Activated CD8-positive, alpha-beta memory T cell treated with anti-CD3 and anti-CD28 coated beads for 36 hours (primary cell): ENCODE results near the gene C4B. TPM values are rescaled to one million over a fixed set of nuclear protein-coding genes. Genes with fewer than 3 reads are reported as not detected.
"Not testable (repeated sequence)": the region's sequence is repeated elsewhere in the genome, so short reads cannot be mapped to it uniquely, and the experiment has no call there.

Experiments used
- CTCF ChIA-PET: fragments of 350-600 bp; sonication (Branson Sonifier 250); formaldehyde crosslinking; loops from one replicate; lab custom pipeline; 2021; ENCODE audit warnings: antibody characterized with exemption; lab: Charles Lee
- POLR2A ChIA-PET: fragments of 350-600 bp; sonication (Branson Sonifier 250); formaldehyde crosslinking; loops from one replicate; lab custom pipeline; 2021; ENCODE audit warnings: antibody characterized with exemption; lab: Charles Lee
- total RNA-seq, 2 experiments: library from RNA; stranded (reverse); gene quantifications; one replicate each; pipeline ENCODE4 v1.2.3, GENCODE V29; 2021

C4B gene
- 1 to 10 TPM; 2.5 to 3.6 TPM for total RNA-seq

GRCh38 chr6:32014547-32014946 lies at the start of gene C4B:
Gene C4B, plus strand, starts transcription at chr6:32014795. Its CDS starts 51 bp downstream, at chr6:32014846.
- CTCF ChIA-PET, POLR2A ChIA-PET: not testable (repeated sequence)

GRCh38 chr6:31965700-31966099 lies 48.9 kb upstream of the C4B start:
- POLR2A ChIA-PET = no interaction called here
- CTCF ChIA-PET = interaction anchor here (0.6 kb wide), 1 partner anchor 136 kb away, joined by 3 read pairs; no protein-coding TSS in a partner anchor

GRCh38 chr6:31966506-31966905 lies 48.1 kb upstream of the C4B start:
- ChIA-PET POLR2A (no interaction called here), CTCF (interaction anchor here (0.5 kb wide), 1 partner anchor 900 kb away, joined by 6 read pairs; no protein-coding TSS in a partner anchor)

GRCh38 chr6:31966997-31967925 lies 47.3 kb upstream of the C4B start:
- ChIA-PET CTCF (interaction anchor here (0.5 kb wide), 1 partner anchor 900 kb away, joined by 6 read pairs; no protein-coding TSS in a partner anchor), POLR2A (no interaction called here)

- POLR2A ChIA-PET = interaction anchor here (1.3 kb wide), 1 partner anchor 9 kb away, joined by 4 read pairs; no protein-coding TSS in a partner anchor
- CTCF ChIA-PET = interaction anchor here (0.6 to 6.3 kb wide), 2 partner anchors 9 to 56 kb away, joined by 3 to 31 read pairs; partner anchors contain the start of genes NELFE and SKIC2
Observed at GRCh38 chr6:31967926-31968320, 46.7 kb upstream of the C4B start.

- CTCF ChIA-PET = interaction anchor here (0.6 to 6.3 kb wide), 2 partner anchors 10 to 56 kb away, joined by 3 to 31 read pairs; partner anchors contain the start of genes NELFE and SKIC2
- POLR2A ChIA-PET = interaction anchor here (1.3 kb wide), 1 partner anchor 9 kb away, joined by 4 read pairs; no protein-coding TSS in a partner anchor
Observed at GRCh38 chr6:31968326-31968725, 46.3 kb upstream of the C4B start.

GRCh38 chr6:31968791-31969711 lies 45.5 kb upstream of the C4B start:
- CTCF ChIA-PET = interaction anchor here (0.6 to 6.3 kb wide), 2 partner anchors 10 to 57 kb away, joined by 3 to 31 read pairs; partner anchors contain the start of genes NELFE and SKIC2
- POLR2A ChIA-PET = interaction anchor here (1.3 kb wide), 1 partner anchor 10 kb away, joined by 4 read pairs; no protein-coding TSS in a partner anchor

- ChIA-PET CTCF (interaction anchor here (6.3 kb wide), 1 partner anchor 11 kb away, joined by 31 read pairs; the partner anchor contains the start of genes NELFE and SKIC2), POLR2A (interaction anchor here (3.2 kb wide), 1 partner anchor 11 kb away, joined by 41 read pairs; the partner anchor contains the start of genes NELFE and SKIC2)
Observed at GRCh38 chr6:31969712-31970603, 44.6 kb upstream of the C4B start.

GRCh38 chr6:31970604-31971271 lies 43.9 kb upstream of the C4B start:
- ChIA-PET CTCF (interaction anchor here (6.3 kb wide), 1 partner anchor 12 kb away, joined by 31 read pairs; the partner anchor contains the start of genes NELFE and SKIC2), POLR2A (interaction anchor here (1.0 to 3.2 kb wide), 2 partner anchors 12 to 306 kb away, joined by 5 to 41 read pairs; partner anchors contain the start of genes GPANK1, NELFE and SKIC2)

- CTCF ChIA-PET = interaction anchor here (0.7 to 6.3 kb wide), 5 partner anchors 13 to 158 kb away, joined by 3 to 31 read pairs (median 4); partner anchors contain the start of genes NELFE and SKIC2
- POLR2A ChIA-PET = interaction anchor here (0.5 to 3.2 kb wide), 8 partner anchors 8 to 313 kb away, joined by 3 to 41 read pairs (median 4); partner anchors contain the start of genes ATF6B, GPANK1, NELFE and NEU1
Observed at GRCh38 chr6:31971279-31971992, 43.2 kb upstream of the C4B start.

GRCh38 chr6:31971993-31972708 lies 42.4 kb upstream of the C4B start, which contains the start of gene DXO:
Gene DXO, minus strand, starts transcription at chr6:31972138. Its CDS starts 463 bp downstream, at chr6:31971675.
- CTCF ChIA-PET = interaction anchor here (0.7 to 6.3 kb wide), 5 partner anchors 13 to 158 kb away, joined by 3 to 31 read pairs (median 4); partner anchors contain the start of genes NELFE and SKIC2

GRCh38 chr6:31972709-31973350 lies 41.8 kb upstream of the C4B start:
- CTCF ChIA-PET = interaction anchor here (3.2 to 6.3 kb wide), 2 partner anchors 14 to 21 kb away, joined by 12 to 31 read pairs; partner anchors contain the start of genes NELFE and SKIC2

More at GRCh38 chr6:31971993-31972708, 42.4 kb upstream of the C4B start, which contains the start of gene DXO:
- POLR2A ChIA-PET = interaction anchor here (0.5 to 3.2 kb wide), 8 partner anchors 9 to 313 kb away, joined by 3 to 41 read pairs (median 4); partner anchors contain the start of genes ATF6B, GPANK1, NELFE and NEU1

GRCh38 chr6:31976065-31976464 lies 38.5 kb upstream of the C4B start:
- CTCF ChIA-PET, POLR2A ChIA-PET: not testable (repeated sequence)

More at GRCh38 chr6:31972709-31973350, 41.8 kb upstream of the C4B start:
- POLR2A ChIA-PET = interaction anchor here (1.5 to 3.2 kb wide), 3 partner anchors 10 to 20 kb away, joined by 5 to 41 read pairs (median 5); partner anchors contain the start of genes NELFE and SKIC2

GRCh38 chr6:31977816-31978431 lies 36.7 kb upstream of the C4B start:
- ChIA-PET POLR2A (no interaction called here), CTCF (no interaction called here)
